ENCODE data around the gene SCMH1. TPM values are rescaled to one million over a fixed set of nuclear protein-coding genes. Genes with fewer than 3 reads are reported as not detected.

Gene SCMH1
- total and polyA plus RNA-seq, 2 experiments from 2014 or later = 15.0 to 19.4 TPM

DNA sequence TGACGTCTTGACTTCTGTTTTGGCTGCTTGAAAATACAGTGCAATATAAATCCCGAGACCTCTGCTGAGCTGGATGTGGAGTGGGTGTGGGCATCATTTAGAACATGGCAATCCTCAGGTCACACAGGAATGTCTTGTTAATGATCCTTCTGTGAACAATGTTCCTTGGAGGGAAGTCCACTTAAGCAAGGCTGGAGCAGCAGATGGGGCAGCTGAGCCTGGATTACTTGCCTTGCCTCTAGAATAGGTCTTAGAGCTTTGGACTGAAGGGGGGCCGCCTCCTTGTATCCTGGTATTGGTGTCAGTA is 926 bp upstream of the SCMH1 start:
- no peak for DNase-seq (ENCODE audit: low spot score)
- Histone ChIP-seq H3K36me3 (ENCODE audit: insufficient read depth) (no peaks in the 10 kb centered on the region), H3K9me2 (ENCODE audit: insufficient read depth) (no peaks in the 10 kb centered on the region), H3F3A (replicated peaks; ENCODE audit: low read depth) (peaks cover 5% of the 10 kb centered on the region; the same call in 1 of the 2 replicates), H2AFZ (peak overlapping the region; percentile 97), H4K20me1 (replicated peaks; ENCODE audit: insufficient read depth) (no peaks in the 10 kb centered on the region; the same call in 1 of the 2 replicates), H3K27me3 (ENCODE audit: insufficient read depth) (peaks cover 30% of the 10 kb centered on the region), H3K4me1 (ENCODE audit: insufficient read depth) (peaks cover 14% of the 10 kb centered on the region), H3K27ac (ENCODE audit: low read depth) (no peak overlapping the region), H3K79me2 (replicated peaks; ENCODE audit: insufficient read depth) (peaks cover 18% of the 10 kb centered on the region; the same call in 1 of the 2 replicates), H3K4me2 (peak overlapping the region; percentile 84), H3K4me3 (peak overlapping the region; percentile 74)
- Mint-ChIP-seq H3K36me3 (ENCODE audit: low read depth) (no peaks in the 10 kb centered on the region; the same call in 2 of the 3 replicates), H3K9me3 (no peaks in the 10 kb centered on the region), H3K4me1 (peaks cover 20% of the 10 kb centered on the region), H3K27ac (no peak overlapping the region), H3K4me3 (peak overlapping the region; percentile 70), H3K27me3 (ENCODE audit: insufficient read depth, low read depth, poor library complexity) (peaks cover 13% of the 10 kb centered on the region)
- no peak for ATAC-seq
- TF ChIP-seq POLR2AphosphoS5 (IDR thresholded peaks at IDR 0.05; ENCODE audit: low read depth) = no peak
- no peak for TF ChIP-seq STAT1 (IDR thresholded peaks at IDR 0.05; ENCODE audit: unreplicated experiment)
- no peak for TF ChIP-seq EZH2 (IDR thresholded peaks at IDR 0.05; ENCODE audit: low read depth, unreplicated experiment)
- TF ChIP-seq CREB1 (CRISPR knock-in tag; IDR thresholded peaks at IDR 0.05; ENCODE audit: low read depth) = no peak
- TF ChIP-seq, protein P1, sequence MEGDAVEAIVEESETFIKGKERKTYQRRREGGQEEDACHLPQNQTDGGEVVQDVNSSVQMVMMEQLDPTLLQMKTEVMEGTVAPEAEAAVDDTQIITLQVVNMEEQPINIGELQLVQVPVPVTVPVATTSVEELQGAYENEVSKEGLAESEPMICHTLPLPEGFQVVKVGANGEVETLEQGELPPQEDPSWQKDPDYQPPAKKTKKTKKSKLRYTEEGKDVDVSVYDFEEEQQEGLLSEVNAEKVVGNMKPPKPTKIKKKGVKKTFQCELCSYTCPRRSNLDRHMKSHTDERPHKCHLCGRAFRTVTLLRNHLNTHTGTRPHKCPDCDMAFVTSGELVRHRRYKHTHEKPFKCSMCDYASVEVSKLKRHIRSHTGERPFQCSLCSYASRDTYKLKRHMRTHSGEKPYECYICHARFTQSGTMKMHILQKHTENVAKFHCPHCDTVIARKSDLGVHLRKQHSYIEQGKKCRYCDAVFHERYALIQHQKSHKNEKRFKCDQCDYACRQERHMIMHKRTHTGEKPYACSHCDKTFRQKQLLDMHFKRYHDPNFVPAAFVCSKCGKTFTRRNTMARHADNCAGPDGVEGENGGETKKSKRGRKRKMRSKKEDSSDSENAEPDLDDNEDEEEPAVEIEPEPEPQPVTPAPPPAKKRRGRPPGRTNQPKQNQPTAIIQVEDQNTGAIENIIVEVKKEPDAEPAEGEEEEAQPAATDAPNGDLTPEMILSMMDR (conservative IDR thresholded peaks at IDR 0.05; ENCODE audit: low read depth in 2 of 2) = no peak
- TF ChIP-seq NANOG (IDR thresholded peaks at IDR 0.05; ENCODE audit: borderline replicate concordance) = no peak
- TF ChIP-seq JUNB (IDR thresholded peaks at IDR 0.05; ENCODE audit: unreplicated experiment) = no peak
- TF ChIP-seq, protein P2, sequence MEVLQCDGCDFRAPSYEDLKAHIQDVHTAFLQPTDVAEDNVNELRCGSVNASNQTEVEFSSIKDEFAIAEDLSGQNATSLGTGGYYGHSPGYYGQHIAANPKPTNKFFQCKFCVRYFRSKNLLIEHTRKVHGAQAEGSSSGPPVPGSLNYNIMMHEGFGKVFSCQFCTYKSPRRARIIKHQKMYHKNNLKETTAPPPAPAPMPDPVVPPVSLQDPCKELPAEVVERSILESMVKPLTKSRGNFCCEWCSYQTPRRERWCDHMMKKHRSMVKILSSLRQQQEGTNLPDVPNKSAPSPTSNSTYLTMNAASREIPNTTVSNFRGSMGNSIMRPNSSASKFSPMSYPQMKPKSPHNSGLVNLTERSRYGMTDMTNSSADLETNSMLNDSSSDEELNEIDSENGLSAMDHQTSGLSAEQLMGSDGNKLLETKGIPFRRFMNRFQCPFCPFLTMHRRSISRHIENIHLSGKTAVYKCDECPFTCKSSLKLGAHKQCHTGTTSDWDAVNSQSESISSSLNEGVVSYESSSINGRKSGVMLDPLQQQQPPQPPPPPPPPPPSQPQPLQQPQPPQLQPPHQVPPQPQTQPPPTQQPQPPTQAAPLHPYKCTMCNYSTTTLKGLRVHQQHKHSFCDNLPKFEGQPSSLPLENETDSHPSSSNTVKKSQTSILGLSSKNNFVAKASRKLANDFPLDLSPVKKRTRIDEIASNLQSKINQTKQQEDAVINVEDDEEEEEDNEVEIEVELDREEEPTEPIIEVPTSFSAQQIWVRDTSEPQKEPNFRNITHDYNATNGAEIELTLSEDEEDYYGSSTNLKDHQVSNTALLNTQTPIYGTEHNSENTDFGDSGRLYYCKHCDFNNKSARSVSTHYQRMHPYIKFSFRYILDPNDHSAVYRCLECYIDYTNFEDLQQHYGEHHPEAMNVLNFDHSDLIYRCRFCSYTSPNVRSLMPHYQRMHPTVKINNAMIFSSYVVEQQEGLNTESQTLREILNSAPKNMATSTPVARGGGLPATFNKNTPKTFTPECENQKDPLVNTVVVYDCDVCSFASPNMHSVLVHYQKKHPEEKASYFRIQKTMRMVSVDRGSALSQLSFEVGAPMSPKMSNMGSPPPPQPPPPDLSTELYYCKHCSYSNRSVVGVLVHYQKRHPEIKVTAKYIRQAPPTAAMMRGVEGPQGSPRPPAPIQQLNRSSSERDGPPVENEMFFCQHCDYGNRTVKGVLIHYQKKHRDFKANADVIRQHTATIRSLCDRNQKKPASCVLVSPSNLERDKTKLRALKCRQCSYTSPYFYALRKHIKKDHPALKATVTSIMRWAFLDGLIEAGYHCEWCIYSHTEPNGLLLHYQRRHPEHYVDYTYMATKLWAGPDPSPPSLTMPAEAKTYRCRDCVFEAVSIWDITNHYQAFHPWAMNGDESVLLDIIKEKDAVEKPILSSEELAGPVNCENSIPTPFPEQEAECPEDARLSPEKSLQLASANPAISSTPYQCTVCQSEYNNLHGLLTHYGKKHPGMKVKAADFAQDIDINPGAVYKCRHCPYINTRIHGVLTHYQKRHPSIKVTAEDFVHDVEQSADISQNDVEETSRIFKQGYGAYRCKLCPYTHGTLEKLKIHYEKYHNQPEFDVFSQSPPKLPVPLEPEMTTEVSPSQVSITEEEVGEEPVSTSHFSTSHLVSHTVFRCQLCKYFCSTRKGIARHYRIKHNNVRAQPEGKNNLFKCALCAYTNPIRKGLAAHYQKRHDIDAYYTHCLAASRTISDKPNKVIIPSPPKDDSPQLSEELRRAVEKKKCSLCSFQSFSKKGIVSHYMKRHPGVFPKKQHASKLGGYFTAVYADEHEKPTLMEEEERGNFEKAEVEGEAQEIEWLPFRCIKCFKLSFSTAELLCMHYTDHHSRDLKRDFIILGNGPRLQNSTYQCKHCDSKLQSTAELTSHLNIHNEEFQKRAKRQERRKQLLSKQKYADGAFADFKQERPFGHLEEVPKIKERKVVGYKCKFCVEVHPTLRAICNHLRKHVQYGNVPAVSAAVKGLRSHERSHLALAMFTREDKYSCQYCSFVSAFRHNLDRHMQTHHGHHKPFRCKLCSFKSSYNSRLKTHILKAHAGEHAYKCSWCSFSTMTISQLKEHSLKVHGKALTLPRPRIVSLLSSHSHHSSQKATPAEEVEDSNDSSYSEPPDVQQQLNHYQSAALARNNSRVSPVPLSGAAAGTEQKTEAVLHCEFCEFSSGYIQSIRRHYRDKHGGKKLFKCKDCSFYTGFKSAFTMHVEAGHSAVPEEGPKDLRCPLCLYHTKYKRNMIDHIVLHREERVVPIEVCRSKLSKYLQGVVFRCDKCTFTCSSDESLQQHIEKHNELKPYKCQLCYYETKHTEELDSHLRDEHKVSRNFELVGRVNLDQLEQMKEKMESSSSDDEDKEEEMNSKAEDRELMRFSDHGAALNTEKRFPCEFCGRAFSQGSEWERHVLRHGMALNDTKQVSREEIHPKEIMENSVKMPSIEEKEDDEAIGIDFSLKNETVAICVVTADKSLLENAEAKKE (CRISPR knock-in tag; IDR thresholded peaks at IDR 0.05) = no peak
- no peak for TF ChIP-seq EZH2phosphoT487 (IDR thresholded peaks at IDR 0.05; ENCODE audit: unreplicated experiment)
- TF ChIP-seq, protein P3, sequence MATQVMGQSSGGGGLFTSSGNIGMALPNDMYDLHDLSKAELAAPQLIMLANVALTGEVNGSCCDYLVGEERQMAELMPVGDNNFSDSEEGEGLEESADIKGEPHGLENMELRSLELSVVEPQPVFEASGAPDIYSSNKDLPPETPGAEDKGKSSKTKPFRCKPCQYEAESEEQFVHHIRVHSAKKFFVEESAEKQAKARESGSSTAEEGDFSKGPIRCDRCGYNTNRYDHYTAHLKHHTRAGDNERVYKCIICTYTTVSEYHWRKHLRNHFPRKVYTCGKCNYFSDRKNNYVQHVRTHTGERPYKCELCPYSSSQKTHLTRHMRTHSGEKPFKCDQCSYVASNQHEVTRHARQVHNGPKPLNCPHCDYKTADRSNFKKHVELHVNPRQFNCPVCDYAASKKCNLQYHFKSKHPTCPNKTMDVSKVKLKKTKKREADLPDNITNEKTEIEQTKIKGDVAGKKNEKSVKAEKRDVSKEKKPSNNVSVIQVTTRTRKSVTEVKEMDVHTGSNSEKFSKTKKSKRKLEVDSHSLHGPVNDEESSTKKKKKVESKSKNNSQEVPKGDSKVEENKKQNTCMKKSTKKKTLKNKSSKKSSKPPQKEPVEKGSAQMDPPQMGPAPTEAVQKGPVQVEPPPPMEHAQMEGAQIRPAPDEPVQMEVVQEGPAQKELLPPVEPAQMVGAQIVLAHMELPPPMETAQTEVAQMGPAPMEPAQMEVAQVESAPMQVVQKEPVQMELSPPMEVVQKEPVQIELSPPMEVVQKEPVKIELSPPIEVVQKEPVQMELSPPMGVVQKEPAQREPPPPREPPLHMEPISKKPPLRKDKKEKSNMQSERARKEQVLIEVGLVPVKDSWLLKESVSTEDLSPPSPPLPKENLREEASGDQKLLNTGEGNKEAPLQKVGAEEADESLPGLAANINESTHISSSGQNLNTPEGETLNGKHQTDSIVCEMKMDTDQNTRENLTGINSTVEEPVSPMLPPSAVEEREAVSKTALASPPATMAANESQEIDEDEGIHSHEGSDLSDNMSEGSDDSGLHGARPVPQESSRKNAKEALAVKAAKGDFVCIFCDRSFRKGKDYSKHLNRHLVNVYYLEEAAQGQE (IDR thresholded peaks at IDR 0.05; ENCODE audit: unreplicated experiment) = no peak
- no peak for TF ChIP-seq ZNF331 (CRISPR knock-in tag; IDR thresholded peaks at IDR 0.05; ENCODE audit: low read depth)
- TF ChIP-seq, protein P4, sequence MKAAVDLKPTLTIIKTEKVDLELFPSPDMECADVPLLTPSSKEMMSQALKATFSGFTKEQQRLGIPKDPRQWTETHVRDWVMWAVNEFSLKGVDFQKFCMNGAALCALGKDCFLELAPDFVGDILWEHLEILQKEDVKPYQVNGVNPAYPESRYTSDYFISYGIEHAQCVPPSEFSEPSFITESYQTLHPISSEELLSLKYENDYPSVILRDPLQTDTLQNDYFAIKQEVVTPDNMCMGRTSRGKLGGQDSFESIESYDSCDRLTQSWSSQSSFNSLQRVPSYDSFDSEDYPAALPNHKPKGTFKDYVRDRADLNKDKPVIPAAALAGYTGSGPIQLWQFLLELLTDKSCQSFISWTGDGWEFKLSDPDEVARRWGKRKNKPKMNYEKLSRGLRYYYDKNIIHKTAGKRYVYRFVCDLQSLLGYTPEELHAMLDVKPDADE (IDR thresholded peaks at IDR 0.05) = no peak
- TF ChIP-seq ZNF114 (CRISPR knock-in tag; IDR thresholded peaks at IDR 0.05) = no peak
